BLaER1 (cell line): Measurements from ENCODE around the gene EGR2.
A peak's percentile ranks its signal among the peaks of the same experiment; 100 is the strongest.
"Not testable (repeated sequence)": the region's sequence is repeated elsewhere in the genome, so short reads cannot be mapped to it uniquely, and the experiment has no call there.

Experiments used
- H3K27ac ChIP-seq: shearing (Covaris generic); formaldehyde crosslinking; 2 replicates; pipeline ENCODE4 v1.8.1; 2022
- H3K27me3 ChIP-seq: shearing (Covaris generic); formaldehyde crosslinking; 2 replicates; pipeline ENCODE4 v1.8.1; 2022
- H3K36me3 ChIP-seq: shearing (Covaris generic); formaldehyde crosslinking; 2 replicates; pipeline ENCODE4 v1.8.1; 2022
- H3K4me1 ChIP-seq: shearing (Covaris generic); formaldehyde crosslinking; 2 replicates; pipeline ENCODE4 v1.8.1; 2022
- H3K4me2 ChIP-seq: shearing (Covaris generic); formaldehyde crosslinking; 2 replicates; pipeline ENCODE4 v1.8.1; 2022
- H3K4me3 ChIP-seq: shearing (Covaris generic); formaldehyde crosslinking; 2 replicates; pipeline ENCODE4 v1.8.1; 2022
- H3K9ac ChIP-seq: shearing (Covaris generic); formaldehyde crosslinking; 2 replicates; pipeline ENCODE4 v1.8.1; 2022
- H3K9me3 ChIP-seq: shearing (Covaris generic); formaldehyde crosslinking; 2 replicates; pipeline ENCODE4 v1.8.1; 2022
- H4K20me1 ChIP-seq: shearing (Covaris generic); formaldehyde crosslinking; 2 replicates; pipeline ENCODE4 v1.8.1; 2022
- Cebpa-rat ChIP-seq: shearing (Covaris generic); IDR thresholded peaks from 2 replicates; pipeline ENCODE4 v1.8.1; 2022

Gene EGR2

DNA sequence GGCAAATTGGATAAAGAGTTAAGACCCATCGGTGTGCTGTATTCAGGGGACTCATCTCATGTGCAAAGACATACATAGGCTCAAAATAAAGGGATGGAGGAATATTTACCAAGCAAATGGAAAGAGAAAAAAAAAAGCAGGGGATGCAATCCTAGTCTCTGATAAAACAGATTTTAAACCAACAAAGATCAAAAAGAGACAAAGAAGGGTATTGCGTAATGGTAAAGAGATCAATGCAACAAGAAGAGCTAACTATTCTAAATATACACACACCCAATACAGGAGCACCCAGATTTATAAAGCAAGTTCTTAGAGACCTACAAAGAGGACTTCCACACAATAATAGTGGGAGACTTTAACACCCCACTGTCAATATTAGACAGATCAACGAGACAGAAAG is 31.6 kb downstream of the EGR2 start:
- not testable (repeated sequence) for H3K9ac ChIP-seq, H3K4me2 ChIP-seq, H4K20me1 ChIP-seq, H3K4me3 ChIP-seq, H3K36me3 ChIP-seq, H3K27ac ChIP-seq, H3K27me3 ChIP-seq
- peaks cover 22% of the 10 kb centered on the region for H3K9me3 ChIP-seq
- TF ChIP-seq Cebpa-rat, result peak; percentile 42; the same call in 1 of the 2 replicates
- peaks cover 10% of the 10 kb centered on the region for H3K4me1 ChIP-seq

DNA sequence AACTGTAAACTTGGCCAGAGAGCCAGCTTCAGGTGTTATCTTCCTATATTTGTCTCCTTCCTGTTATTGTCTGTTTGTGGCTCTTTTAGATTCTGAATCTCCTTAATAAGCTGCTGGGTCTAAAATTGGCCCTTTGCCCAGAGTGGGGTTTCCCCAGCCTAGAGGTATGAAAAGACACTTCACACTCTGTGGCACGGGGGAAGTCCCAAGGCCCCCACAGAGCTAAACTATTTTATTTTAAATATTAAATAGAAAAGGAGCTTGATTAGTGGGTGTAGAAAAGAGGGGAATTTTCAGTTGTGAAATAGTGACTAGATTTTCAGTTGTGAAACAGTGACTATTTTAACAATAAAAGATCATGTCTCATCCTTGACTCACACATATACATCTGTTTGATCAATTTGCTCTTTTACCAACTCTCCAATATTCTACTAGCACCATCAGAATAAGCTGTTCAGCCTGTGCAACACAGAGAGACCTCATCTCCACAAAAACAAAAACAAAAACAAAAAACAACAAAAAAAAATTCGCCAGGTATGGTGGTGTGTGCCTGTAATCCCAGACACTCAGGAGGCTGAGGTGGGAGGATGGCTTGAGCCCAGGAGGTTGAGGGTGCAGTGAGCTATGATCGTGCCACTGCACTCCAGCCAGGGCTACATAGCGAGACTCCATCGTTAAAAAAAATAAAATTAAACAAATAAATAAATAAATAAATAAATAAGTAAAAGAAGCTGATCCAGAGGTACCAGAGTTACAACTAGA is 36.5 kb downstream of the EGR2 start:
- H3K4me2 ChIP-seq, result peak overlapping the region; percentile 54
- no peaks in the 10 kb centered on the region for H3K27me3 ChIP-seq
- no peaks in the 10 kb centered on the region for H3K36me3 ChIP-seq
- H3K9ac ChIP-seq, result no peak overlapping the region
- H3K4me3 ChIP-seq, result no peak overlapping the region
- TF ChIP-seq Cebpa-rat, result no peak
- no peaks in the 10 kb centered on the region for H4K20me1 ChIP-seq
- peaks cover 45% of the 10 kb centered on the region for H3K4me1 ChIP-seq
- peak overlapping the region; percentile 35; the same call in 1 of the 2 replicates for H3K27ac ChIP-seq
- peaks cover 6% of the 10 kb centered on the region for H3K9me3 ChIP-seq

DNA sequence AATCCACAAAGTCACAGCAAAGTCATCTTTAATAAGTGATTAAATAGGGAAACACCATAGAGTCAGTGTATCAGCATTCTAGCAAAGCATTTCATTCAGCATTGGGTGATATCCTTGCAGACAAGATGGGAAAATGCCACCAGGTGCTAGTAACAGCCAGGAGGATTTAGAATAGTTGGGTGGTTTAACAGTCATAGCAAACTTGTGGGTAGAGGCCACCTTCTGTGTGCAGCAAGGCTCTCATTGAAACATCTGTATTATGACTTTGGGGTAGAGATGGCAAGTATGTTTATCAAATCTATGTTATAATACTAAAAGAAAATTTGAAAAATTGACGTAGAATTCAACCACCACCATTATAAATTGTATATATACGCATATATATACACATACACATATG is 38.0 kb downstream of the EGR2 start:
- Histone ChIP-seq H3K4me2 (0 out of 2 replicates have a peak overlapping the region, but pooled peaks have one; percentile 1), H3K27ac (no peak overlapping the region), H4K20me1 (no peaks in the 10 kb centered on the region), H3K4me3 (no peak overlapping the region), H3K9ac (no peak overlapping the region), H3K9me3 (no peaks in the 10 kb centered on the region), H3K36me3 (no peaks in the 10 kb centered on the region), H3K4me1 (peaks cover 45% of the 10 kb centered on the region), H3K27me3 (no peaks in the 10 kb centered on the region)
- no peak for TF ChIP-seq Cebpa-rat

DNA sequence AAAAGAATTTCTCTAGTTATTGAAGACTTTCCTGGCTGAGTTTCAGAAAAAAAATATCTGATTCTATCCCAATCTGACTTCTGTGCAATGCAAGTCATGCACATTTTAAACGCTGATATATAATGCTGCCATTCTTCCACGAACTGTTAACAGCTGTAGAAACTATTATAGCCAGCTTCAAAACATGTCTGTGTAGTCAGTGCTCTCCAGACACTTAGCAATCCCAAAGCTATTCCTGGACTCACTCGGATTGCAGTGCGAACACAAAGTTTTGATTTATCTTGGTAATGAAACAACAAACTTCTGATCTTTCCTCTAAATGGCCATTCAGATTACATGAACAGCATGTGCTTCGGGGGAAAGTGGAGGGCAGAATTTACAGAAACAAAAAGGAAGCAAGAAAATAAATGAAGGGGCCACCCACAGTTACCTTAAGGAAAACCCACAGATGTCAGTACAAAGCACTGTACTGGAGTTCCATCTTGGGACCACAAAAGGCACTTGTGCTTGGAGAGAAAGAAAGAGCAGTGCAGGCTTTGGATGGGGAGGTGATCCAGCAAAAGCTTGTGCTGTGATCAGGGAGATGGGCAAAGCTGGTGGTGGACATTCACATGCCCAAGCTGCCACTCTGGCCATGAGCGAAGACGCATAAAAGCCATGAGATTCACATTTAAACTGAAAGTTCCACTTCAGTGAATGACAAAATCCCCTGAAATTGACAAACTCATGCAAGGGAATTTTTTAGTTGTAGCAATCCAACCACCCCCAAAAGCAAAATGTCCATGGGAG is 43.8 kb downstream of the EGR2 start:
- H4K20me1 ChIP-seq, result no peaks in the 10 kb centered on the region
- no peak overlapping the region for H3K27ac ChIP-seq
- H3K4me3 ChIP-seq, result no peak overlapping the region
- H3K4me1 ChIP-seq, result peaks cover 15% of the 10 kb centered on the region
- no peak for TF ChIP-seq Cebpa-rat
- H3K9ac ChIP-seq, result no peak overlapping the region
- no peaks in the 10 kb centered on the region for H3K9me3 ChIP-seq
- H3K27me3 ChIP-seq, result no peaks in the 10 kb centered on the region
- no peak overlapping the region for H3K4me2 ChIP-seq
- H3K36me3 ChIP-seq, result no peaks in the 10 kb centered on the region

DNA sequence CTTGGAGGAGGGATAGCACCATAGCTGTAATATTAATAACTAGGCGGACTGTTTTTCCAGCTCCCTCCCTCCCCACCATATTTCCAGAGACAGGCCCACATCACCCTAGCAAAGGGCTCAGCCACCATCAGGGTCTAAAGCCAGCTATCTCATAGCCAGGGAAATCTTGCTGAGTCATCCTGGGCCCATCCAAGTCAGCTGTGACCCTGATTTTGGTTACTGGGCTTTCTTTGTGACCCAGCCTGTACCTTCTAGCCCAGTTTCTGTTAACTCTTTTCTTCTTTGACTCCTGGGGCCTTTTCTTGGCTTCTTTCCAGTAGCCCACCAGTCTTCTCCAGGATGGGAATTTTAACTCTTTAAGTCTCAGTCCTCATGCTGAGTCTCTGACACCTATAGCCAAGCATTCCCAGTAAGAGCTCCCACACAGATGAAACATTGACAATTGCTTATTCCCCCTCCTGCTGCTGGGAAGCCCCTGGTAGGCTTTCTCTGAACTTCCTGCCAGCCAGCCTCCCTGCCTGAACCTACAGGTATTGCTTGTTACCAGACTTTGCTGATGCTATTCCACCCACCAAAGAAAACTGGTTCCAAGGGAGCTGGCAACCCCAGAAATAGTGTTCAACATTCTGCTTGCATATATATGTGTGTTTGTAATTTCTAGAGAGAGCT is 46.5 kb downstream of the EGR2 start:
- H3K36me3 ChIP-seq, result no peaks in the 10 kb centered on the region
- no peaks in the 10 kb centered on the region for H3K9me3 ChIP-seq
- H3K27me3 ChIP-seq, result no peaks in the 10 kb centered on the region
- no peak for TF ChIP-seq Cebpa-rat
- H3K4me2 ChIP-seq, result no peak overlapping the region
- no peak overlapping the region for H3K4me3 ChIP-seq
- H3K9ac ChIP-seq, result no peak overlapping the region
- H3K27ac ChIP-seq, result no peak overlapping the region
- no peaks in the 10 kb centered on the region for H4K20me1 ChIP-seq
- no peaks in the 10 kb centered on the region for H3K4me1 ChIP-seq

DNA sequence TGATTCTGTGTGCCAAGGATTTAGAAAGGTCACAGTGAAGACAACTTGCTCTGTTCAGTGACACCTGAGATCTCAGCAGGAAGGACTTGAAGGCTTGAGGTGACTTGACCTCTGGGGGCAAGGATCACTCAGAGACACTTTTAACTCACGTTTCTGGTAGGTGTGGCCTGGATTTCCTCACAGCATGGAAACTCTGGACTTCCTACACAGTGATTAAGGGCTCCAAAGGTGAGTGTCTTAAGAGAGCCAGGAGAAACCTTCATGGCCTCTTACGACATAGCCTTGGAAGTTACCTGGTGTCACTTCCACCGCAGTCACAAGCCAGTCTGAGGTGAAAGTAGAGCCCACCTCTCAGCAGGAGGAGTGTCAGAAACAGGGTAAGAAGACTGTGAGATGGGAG is 49.8 kb downstream of the EGR2 start:
- Histone ChIP-seq H4K20me1 (no peaks in the 10 kb centered on the region), H3K27ac (no peak overlapping the region), H3K4me1 (no peaks in the 10 kb centered on the region), H3K4me3 (no peak overlapping the region), H3K9ac (no peak overlapping the region), H3K4me2 (no peak overlapping the region), H3K27me3 (no peaks in the 10 kb centered on the region), H3K36me3 (no peaks in the 10 kb centered on the region), H3K9me3 (no peaks in the 10 kb centered on the region)
- no peak for TF ChIP-seq Cebpa-rat

DNA sequence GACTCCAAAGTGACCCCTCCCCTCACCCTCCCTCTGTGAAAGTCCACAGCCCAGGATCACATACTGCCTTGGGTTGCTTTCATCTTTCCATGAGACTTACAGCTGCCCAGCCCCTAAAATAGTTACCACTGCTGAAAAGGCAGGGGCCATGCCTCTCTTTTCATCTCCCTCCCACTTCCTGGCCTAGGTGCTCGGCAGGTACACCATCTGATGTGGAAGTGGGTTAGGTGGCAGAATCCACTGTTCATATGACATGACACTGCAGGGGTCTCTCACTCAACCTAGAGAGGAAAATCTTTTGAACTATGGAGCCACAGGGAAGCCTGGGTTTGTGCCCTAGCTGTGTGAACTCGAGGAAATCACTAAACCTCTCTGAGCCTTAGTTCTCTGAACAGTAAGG is 50.4 kb downstream of the EGR2 start:
- no peak overlapping the region for H3K27ac ChIP-seq
- no peak overlapping the region for H3K9ac ChIP-seq
- H3K36me3 ChIP-seq, result no peaks in the 10 kb centered on the region
- no peak overlapping the region for H3K4me2 ChIP-seq
- H4K20me1 ChIP-seq, result no peaks in the 10 kb centered on the region
- H3K27me3 ChIP-seq, result no peaks in the 10 kb centered on the region
- H3K4me3 ChIP-seq, result no peak overlapping the region
- no peaks in the 10 kb centered on the region for H3K9me3 ChIP-seq
- no peak for TF ChIP-seq Cebpa-rat
- no peaks in the 10 kb centered on the region for H3K4me1 ChIP-seq

DNA sequence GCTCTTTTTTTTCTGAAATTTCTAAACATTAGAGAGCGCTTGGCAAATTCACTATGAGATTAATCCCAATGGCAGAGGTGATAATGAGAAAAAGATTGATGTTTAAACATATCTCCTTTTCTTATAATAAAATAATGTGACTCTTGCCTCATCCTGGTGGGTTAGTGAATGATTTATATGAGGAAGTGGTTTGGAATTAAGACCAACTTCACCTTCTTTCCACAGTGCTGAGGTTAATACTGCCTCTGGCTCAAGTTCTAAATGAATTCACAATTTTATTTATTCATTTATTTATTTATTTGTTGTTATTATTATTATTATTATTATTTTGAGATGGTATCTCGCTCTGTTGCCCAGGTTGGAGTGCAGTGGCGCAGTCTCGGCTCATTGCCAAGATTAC is 52.2 kb downstream of the EGR2 start:
- peaks cover 11% of the 10 kb centered on the region for H3K4me1 ChIP-seq
- no peak overlapping the region for H3K27ac ChIP-seq
- H3K4me2 ChIP-seq, result no peak overlapping the region
- no peak for TF ChIP-seq Cebpa-rat
- no peak overlapping the region for H3K9ac ChIP-seq
- no peaks in the 10 kb centered on the region for H3K36me3 ChIP-seq
- no peak overlapping the region for H3K4me3 ChIP-seq
- no peaks in the 10 kb centered on the region for H3K9me3 ChIP-seq
- H4K20me1 ChIP-seq, result no peaks in the 10 kb centered on the region
- no peaks in the 10 kb centered on the region for H3K27me3 ChIP-seq

DNA sequence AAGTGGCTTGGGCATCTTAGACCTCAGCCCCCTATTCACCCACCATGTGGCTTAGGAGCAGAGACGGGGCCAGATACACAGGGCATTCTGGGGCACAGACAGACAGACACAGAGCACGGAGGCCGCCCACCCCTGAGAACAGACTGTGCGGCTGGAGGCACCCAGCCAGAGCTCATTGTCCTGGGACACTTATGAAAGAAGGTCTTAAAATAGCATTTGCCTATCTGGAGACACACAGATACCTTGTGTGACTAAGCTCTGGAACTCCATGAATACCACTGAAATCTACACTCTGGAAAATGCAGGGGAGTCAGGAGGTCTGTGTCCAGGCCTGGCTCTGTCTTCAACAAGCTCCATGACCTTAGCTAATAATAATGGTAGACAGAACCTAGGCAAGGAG is 53.0 kb downstream of the EGR2 start:
- Histone ChIP-seq H3K27ac (no peak overlapping the region), H3K36me3 (no peaks in the 10 kb centered on the region), H3K4me1 (peaks cover 11% of the 10 kb centered on the region), H3K27me3 (no peaks in the 10 kb centered on the region), H3K4me2 (no peak overlapping the region), H3K9me3 (no peaks in the 10 kb centered on the region), H3K9ac (no peak overlapping the region), H4K20me1 (no peaks in the 10 kb centered on the region), H3K4me3 (no peak overlapping the region)
- no peak for TF ChIP-seq Cebpa-rat
